GM19463 (cell line): Measurements from ENCODE around the gene AGPAT4.
"Not testable (repeated sequence)": the region's sequence is repeated elsewhere in the genome, so short reads cannot be mapped to it uniquely, and the experiment has no call there.

Experiments
- ATAC-seq: cut with Tn5 transposase; IDR thresholded peaks from one replicate; pipeline ENCODE4 v1.9.1; 2021; ENCODE audit warnings: mild to moderate bottlenecking, moderate library complexity; ENCODE audit not compliant: unreplicated experiment

Gene AGPAT4

DNA sequence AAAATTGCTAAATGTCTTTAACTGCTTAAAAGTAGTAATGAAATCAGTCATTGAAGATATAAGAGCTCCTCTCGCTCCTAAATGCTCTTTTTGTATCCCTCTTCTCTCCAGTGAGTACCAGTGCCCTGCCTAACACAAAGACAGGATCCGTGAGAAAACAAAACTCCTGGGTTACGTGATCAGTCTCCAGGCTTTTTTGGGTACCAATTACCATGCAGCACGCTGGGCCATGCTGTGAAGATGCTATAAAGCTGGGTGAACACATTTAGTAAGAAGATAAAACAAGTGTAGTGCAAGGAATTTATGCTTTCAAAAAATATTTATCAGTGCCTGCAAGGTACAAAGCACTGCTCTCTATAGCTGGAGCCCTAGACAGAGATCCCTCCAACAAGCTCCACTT lies 66.7 kb downstream of the AGPAT4 start:
- ATAC-seq, result no peak

DNA sequence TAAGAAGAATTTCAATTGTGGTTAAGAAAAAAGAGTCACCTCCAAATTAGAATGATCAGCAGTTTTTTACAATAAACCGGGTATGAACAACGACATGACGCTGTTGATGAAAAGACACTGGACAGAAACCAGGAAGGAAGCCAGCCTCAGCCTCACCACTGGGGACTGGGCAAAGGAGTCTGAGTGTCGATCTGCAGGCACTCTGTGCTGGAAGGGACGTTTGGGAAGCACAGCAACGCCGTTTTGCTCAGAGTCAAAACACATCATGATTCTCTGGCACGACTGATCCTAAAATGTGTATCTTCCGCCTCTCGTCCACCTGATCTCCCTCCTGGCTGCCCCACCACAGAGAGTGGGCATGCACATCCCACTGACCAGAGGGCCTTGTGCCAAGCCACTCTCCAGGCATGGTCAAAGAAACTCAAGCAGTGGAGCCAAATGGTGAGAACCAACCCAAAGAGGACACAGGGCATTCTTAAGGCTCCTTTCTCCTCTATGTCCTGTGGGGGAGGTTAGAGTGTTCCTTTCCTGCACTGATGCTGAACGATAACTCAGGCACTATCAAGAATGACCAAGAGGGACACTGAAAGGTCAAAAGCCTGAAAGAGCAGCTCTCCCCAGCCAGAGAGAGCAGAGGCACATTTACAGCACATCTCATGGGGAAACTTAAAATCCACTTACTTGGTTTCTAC lies 68.8 kb downstream of the AGPAT4 start:
- ATAC-seq, result no peak

DNA sequence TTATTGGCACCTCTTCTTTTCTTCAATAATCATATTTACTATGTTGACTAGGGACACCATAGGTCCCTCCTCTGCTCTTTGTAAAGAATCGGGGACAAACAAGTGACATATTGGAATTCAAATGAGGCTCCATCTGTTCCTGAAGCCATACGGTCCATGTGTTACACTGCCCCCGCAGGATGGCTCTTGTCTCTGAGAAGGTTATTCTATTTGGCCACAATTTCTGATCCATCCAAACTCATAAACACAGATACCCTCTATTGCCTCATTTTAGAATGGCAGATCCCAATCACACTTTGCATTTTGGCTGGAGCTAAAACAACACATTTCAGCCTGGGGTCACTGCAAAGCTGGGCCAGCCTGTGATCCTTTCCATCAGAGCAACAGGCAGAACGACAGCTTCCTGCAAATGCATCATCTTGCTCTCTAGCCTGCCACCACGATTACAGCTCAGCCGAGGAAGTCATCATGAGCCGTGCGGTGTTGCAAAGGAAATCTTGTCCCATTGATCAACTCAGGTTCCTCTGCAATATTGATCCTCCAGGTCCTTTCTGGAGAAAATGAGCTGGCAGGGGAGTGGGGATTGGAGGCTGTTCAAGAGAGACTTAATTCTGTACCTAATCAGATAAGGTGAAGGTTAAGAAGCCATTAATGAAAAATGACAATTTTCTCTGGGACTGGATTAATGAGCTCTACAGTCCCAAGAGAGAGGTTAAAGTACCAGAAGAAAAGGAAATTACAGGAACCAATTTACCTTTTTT lies 73.1 kb downstream of the AGPAT4 start:
- no peak for ATAC-seq

DNA sequence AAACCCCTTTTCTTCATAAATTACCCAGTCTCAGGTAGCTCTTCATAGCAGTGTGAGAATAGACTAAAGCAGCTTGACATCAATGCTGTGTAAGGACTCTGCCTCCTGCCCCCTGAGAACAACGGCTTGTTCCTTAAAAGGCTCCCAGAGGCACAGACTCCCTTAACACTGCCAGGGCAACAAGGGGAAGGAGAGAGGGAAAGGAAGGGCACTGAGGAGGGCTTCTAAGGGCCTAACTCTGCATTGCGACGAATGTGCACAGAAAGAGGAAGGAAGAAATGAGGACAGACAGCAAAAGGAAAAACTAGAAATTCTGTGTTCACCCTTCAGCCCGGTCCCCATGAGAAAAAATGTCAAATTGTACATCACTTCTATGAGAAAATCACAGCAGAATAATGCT lies 74.0 kb downstream of the AGPAT4 start:
- no peak for ATAC-seq

DNA sequence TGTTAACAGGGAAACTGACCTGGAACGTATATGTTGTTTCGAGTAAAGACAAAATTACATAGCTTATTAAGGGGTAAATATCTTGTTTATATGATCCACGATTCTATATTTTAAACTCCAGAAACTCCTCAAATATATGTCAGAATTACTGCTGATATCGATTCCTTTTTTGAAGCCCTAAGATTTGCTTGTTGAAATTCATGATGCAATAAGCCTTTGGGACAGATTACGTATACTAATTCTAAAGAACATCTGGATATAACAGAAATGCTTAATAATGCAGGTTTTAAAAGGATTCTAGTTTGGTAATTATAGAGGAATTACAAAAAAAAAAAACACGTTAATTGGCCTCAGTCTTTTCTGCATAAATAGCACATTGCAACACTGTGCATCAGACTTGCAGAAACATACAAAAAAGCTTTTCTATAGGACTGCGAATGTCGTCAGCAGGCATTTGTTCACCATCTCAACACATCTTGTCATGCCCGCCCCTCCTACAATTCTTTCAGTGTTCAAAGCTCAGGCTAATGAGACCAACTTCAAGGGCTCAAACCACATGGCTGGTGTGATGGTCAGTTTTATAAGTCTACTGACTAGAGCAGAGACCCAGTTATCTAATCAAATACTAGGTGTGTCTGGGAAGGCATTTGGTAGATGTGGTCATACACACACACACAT lies 74.9 kb downstream of the AGPAT4 start:
- no peak for ATAC-seq

DNA sequence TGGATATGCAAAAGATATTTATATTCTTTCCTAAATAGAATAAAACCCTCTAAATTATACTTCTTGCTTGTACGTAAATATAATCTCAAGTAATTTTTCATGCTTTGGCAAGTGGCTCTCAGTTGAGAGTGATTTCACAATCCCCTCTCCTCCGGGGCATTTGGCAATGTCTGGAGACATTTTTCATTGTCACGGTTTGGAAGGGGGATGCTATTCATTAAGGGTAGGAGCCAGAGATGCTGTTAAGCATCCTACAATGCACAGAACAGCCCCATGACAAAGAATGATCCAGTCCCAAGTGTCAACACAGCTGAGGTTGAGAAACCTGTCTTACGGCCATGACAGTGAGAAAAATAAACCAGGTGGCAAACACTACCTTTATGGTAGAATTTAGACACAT lies 75.7 kb downstream of the AGPAT4 start:
- ATAC-seq, result no peak

DNA sequence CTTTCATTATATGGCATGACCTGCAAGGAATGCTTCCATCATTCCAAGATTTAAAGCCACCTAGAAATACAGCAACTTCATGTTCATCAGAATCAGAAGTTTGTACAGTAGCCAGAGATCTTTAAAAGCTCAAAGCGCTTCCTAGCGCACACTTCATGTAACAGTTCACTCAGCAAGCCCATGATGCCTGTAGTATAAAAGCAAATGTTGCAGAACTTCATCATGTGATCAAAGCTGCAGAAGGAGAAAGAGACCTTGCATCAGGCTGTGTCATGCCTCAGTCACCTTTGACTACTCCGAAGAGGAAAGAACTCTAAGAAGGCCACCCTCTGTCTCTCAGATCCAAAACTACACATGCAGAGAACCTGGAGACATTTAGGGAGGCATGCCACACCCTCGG lies 78.5 kb downstream of the AGPAT4 start:
- ATAC-seq, result no peak

DNA sequence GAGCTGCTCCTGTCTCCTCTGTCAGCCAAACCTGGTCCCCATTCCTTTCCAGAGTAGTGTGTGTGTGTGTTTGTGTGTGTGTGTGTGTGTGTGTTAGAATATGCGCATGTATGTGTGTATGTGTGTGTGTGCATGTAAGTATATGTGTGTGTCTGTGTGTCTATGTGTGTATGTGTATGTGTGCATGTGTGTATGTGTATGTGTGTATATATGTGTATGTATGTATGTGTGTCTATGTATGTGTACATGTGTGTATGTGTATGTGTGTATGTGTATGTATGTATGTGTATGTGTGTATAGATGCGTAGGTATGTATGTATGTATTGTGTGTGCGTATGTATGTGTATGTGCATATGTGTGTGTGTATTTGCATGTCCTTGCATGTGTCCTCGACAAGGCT lies 79.5 kb downstream of the AGPAT4 start:
- no peak for ATAC-seq

DNA sequence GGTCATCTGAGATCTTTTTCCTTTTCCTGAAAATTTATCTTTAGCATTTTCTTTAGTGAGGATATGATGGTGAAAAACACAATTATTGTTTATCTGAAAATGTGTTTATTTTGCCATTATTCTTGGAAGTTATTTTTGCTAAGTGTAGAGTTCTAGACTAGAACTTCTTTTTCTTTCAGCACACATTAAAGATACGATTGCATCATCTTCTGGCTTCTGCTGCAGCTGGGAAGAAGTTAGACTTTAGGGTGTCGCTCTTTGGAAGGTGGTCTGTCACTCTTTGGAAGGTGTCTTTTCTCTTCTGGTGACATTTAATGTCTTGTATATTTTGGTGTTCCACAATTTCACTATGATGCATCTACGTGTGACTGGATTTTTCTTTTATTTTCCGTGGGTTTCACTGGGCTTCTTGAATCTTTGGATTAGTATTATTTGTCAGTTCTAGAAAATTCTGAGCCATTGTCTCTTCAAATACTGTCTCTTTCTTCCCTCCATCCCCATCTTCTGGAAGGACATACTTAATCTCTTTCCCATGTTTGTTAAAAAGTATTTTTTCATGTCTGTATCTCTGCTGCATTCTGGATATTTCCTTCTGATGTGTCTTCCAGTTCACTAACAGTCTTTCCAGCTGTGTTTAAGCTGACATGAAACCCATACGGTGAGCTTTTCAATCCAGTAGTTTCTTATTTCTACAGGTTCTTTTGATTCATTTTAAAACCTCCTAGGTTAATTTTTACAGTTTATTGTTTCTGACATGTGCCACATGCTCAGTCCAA lies 81.0 kb downstream of the AGPAT4 start:
- ATAC-seq, result no peak

DNA sequence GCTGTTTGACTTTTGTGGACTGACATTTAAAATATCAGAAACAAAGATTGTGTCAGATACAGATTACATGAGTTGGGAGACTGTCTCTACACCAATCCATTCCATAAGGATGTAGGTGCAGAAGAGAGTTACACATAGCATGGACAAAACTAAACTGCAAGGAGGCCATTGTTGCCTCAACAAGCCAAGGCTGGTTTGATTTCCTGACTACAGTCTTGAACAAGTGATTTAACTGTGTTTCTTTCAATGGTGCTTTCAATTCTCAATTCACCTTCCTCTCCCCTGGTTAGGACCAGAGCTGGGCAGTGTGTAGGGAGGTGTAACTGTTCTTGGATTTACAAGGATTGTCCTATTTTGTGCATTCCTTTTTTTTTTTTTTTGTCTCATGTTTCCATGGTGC lies 82.2 kb downstream of the AGPAT4 start:
- ATAC-seq, result no peak

DNA sequence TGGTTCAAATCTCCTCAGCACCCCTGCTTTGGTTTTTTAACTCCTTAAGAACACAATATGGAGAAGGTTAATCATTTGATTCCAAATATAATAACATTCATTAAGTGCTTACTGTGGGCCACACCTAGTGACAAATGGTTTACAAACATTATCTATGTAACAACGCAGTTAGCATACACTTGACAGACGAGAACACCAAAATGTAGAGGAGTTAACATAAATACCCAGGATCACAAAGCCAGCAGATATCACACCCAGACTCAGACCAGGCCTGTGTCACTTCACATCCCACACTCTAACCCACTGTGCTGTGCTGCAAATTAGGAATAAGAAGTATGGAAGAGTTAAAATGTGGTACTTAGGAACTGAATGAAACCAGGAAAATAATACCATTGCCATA lies 82.9 kb downstream of the AGPAT4 start:
- ATAC-seq, result no peak

DNA sequence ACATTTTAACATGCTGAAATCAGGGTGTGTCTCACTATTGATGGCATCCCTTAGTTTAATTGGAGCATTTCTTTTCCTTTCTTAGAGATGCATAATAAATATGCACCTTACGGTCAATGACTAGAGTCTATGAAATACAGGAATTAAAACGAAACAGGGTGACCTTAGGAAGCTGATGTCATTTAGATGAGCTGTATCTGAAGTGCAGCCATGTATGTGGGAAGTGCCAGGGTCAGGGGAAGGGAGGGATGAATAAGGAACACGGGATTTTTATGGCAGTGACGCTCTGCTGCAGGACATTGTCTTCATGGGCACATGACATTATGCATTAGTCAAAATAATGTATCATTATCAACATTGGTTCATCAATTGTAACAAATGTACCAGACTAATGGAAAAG lies 84.0 kb downstream of the AGPAT4 start:
- no peak for ATAC-seq

DNA sequence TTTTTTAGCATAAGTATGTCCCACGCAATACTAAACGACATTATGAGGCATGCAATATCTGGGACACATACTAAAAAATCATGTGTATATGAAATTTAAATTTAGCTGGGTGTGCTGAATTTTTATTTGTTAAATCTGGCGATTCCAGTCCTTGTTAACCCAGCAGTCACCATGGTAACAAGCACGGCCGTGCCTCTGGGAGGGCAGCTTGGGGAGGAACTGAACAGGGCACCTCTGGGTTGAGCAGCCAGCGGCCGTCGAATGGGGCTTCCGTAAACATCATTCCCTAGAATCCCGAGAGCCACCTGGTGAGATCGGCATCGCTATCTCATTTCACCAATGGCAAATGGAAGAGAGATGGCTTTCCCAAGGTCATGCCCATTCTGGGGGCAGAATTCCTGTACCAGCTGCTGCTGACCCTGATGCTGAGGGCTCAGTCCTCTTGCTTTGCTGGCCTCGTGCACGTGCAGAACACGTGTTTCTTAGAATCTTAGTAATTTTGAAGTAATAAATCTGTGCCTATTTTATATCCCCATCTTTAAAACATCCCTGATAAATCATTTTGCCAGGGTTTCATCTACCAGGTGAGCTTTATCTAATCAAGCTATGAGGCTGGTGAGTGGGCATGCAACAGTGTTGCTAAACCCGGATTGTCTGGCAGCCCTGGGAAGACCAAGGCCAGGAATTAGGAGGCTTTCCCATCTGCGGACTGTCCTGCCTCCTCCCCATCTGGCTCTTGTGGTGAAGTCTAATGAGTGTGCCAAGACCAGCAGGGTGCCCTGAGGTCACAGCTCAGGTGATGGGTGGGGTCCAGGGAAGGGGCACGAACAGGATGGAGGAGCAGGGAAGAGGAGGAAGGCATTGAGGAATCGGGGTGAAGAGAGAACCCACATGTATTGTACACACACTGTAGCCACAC lies 85.1 kb downstream of the AGPAT4 start:
- ATAC-seq, result no peak

DNA sequence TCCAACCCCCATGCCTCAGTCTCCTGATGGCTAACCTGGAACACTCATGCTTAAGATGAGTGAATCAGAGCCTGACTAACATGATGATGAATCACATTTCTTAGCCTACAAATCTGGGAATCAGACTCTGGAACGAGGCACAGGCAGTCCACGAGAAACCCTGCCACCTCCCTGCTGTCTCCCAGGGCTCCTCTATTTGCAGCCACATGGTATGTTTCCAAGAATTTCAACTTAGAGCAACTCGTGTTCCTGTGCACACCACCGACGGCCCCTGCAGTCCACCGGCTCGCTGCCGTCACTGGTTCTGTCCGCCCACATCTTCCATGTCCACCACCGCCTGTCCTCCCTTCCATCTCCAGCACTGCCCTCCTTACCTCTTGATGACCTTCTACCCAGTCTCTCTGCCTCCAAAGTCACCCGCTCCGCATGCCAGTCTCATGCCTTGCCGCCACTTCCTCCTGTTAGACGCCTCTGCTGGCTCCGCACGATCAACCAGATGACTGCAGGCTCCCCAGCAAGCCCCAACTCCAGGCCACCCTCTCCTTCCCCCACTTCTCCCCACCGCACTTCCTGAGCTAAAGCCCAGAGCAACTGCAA lies 87.6 kb downstream of the AGPAT4 start:
- ATAC-seq, result no peak

DNA sequence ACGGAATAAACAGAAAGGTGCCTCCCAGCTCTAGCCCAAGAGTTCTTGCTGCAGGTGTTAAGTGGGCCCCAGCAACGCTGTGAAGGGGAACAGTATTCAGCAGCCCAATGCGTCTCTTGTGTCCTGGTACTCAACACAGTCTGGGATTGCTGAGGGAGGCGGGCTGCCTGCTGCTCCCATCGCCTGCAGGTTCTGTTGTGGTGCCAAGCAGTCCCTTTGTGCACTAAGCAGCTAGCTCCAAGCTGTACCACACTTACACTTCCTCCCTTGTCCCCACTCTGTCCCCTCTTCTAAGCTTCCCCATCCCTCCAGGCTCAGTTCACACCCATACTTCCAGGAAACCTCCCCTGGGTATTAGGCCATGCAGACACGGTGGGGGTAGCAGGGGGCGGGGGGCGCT lies 92.7 kb downstream of the AGPAT4 start:
- no peak for ATAC-seq

DNA sequence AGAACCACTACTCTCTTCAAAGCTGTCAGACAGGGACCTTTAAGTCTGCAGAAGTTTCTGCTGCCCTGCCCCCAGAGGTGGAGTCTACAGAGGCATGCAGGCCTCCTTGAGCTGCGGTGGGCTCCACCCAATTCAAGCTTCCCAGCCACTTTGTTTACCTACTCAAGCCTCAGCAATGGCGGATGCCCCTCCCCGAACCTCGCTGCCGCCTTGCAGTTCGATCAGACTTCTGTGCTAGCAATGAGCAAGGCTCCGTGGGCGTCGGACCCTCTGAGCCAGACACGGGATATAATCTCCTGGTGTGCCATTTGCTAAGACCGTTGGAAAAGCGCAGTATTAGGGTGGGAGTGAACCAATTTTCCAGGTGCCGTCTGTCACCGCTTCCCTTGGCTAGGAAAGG lies 95.7 kb downstream of the AGPAT4 start:
- not testable (repeated sequence) for ATAC-seq

DNA sequence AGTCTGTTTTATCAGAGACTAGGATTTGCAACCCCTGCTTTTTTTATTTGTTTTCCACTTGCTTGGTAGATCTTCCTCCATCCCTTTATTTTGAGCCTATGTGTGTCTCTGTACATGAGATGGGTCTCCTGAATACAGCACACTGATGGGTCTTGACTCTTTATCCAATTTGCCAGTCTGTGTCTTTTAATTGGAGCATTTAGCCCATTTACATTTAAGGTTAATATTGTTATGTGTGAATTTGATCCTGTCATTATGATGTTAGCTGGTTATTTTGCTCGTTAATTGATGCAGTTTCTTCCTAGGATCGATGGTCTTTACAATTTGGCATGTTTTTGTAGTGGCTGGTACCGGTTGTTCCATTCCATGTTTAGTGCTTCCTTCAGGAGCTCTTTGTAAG lies 97.4 kb downstream of the AGPAT4 start:
- not testable (repeated sequence) for ATAC-seq

DNA sequence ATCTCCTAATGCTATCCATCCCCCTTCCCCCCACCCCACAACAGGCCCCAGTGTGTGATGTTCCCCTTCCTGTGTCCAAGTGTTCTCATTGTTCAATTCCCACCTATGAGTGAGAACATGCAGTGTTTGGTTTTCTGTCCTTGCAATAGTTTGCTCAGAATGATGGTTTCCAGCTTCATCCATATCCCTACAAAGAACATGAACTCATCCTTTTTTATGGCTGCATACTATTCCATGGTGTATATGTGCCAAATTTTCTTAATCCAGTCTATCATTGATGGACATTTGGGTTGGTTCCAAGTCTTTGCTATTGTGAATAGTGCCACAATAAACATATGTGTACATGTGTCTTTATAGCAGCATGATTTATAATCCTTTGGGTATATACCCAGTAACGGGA lies 101.1 kb downstream of the AGPAT4 start:
- ATAC-seq, result not testable (repeated sequence)

DNA sequence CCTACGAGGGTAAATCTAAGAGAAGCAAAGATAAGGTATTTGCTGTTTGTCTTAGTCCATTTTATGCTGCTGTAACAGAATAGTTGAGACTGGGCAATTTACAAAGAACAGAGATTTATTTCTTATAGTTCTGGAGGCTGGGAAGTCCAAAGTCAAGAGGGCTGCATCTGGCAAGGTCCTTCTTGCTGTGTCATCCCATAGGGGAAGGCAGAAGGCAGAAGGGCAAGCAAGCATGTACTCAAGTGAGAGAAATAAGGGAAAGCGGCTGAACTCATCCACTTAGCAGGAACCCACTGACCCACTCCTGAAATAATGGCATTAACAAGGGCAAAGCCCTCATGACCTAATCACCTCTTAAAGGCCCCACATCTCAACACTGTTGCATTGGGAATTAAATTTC lies 102.7 kb downstream of the AGPAT4 start:
- ATAC-seq, result no peak

DNA sequence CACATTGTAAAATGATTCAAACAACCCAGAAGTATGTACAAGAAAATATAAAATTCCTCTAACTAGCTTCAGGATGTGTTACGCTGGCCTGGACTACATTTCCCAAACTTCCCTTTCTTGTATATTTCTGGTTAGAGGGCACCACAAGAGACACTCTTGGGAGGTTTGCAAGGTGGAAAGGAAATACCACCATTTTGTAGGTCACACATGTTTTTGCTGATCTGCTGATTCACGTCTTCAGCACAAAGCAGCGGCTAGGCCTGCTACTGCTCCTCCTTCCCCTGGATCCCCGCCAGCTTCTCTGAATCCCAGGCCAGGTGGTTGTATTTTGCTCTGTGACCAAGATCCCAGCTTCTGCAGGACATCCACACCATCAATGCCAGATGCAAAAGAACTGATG lies 104.2 kb downstream of the AGPAT4 start:
- no peak for ATAC-seq
